ENCODE measurements around the gene B3GNT9.

GRCh38 chr16:67108931-67109406, 41.8 kb downstream of the B3GNT9 start:
- TF ChIP-seq EP300 (IDR thresholded peaks at IDR 0.05; ENCODE audit: low read depth) (no peak), CTCF (IDR thresholded peaks at IDR 0.05) (no peak)

All from transverse colon (tissue), 3 donors.